ENCODE results near the gene FAM151B.
A peak's percentile ranks its signal among the peaks of the same experiment; 100 is the strongest.

GRCh38 chr5:80481019-80481893, 6.6 kb upstream of the FAM151B start:
- TF ChIP-seq CTCF (IDR thresholded peaks at IDR 0.05; ENCODE audit: insufficient read depth, low read length, poor library complexity, severe bottlenecking) (peak; percentile 89), EZH2phosphoT487 (conservative IDR thresholded peaks at IDR 0.05; ENCODE audit: low read length) (no peak)

Data from SU-DHL-6 (cell line).